H9 (cell line): Measurements from ENCODE around the gene ZNF780A. TPM values are rescaled to one million over a fixed set of nuclear protein-coding genes. Genes with fewer than 3 reads are reported as not detected.

ENCODE experiments used
- DNase-seq: peaks from one replicate; pipeline ENCODE4 v3.0.0-alpha.2; 2017
- H2AFZ ChIP-seq: one replicate; pipeline ENCODE4 v1.6.1; 2013; ENCODE audit warnings: mild to moderate bottlenecking, low read length, control low read depth, moderate library complexity
- H2AK5ac ChIP-seq: 2 replicates; pipeline ENCODE4 v1.6.1; 2013; ENCODE audit warnings: low read length, control low read depth, mixed read lengths; ENCODE audit not compliant: insufficient read length
- H2BK120ac ChIP-seq: one replicate; pipeline ENCODE4 v1.6.1; 2013; ENCODE audit warnings: low read depth, mild to moderate bottlenecking, low read length, control low read depth, inconsistent platforms; ENCODE audit not compliant: poor library complexity, severe bottlenecking
- H2BK12ac ChIP-seq: 2 replicates; pipeline ENCODE4 v1.6.1; 2013; ENCODE audit warnings: low read length, control low read depth, mixed read lengths, low read depth; ENCODE audit not compliant: insufficient read length
- H2BK15ac ChIP-seq: 2 replicates; pipeline ENCODE4 v1.6.1; 2013; ENCODE audit warnings: low read depth, low read length, control low read depth
- H2BK20ac ChIP-seq: one replicate; pipeline ENCODE4 v1.6.1; 2013; ENCODE audit warnings: low read depth, mild to moderate bottlenecking, low read length, control low read depth, inconsistent platforms; ENCODE audit not compliant: poor library complexity, severe bottlenecking
- H2BK5ac ChIP-seq: 2 replicates; pipeline ENCODE4 v1.6.1; 2013; ENCODE audit warnings: low read length, control low read depth, mixed read lengths; ENCODE audit not compliant: insufficient read length
- H3K14ac ChIP-seq: 2 replicates; pipeline ENCODE4 v1.6.1; 2013; ENCODE audit warnings: low read length, control low read depth; ENCODE audit not compliant: insufficient read depth
- H3K18ac ChIP-seq: 2 replicates; pipeline ENCODE4 v1.6.1; 2013; ENCODE audit warnings: low read depth, mild to moderate bottlenecking, mixed read lengths, low read length, control low read depth; ENCODE audit not compliant: insufficient read length
- H3K23ac ChIP-seq: 2 replicates; pipeline ENCODE4 v1.6.1; 2013; ENCODE audit warnings: low read length, control low read depth, mixed read lengths, low read depth; ENCODE audit not compliant: insufficient read length
- H3K23me2 ChIP-seq: 2 replicates; pipeline ENCODE4 v1.6.1; 2013; ENCODE audit warnings: low read depth, mild to moderate bottlenecking, mixed read lengths, low read length, control low read depth; ENCODE audit not compliant: insufficient read length, poor library complexity, severe bottlenecking
- H3K27ac ChIP-seq: 2 replicates; pipeline ENCODE4 v1.5.1; 2013; ENCODE audit warnings: low read length, control low read depth, mixed read lengths, low read depth; ENCODE audit not compliant: insufficient read length
- H3K27me3 ChIP-seq: 2 replicates; pipeline ENCODE4 v1.6.1; 2013; ENCODE audit warnings: low read length, control low read depth, inconsistent platforms; ENCODE audit not compliant: insufficient read depth
- H3K4ac ChIP-seq: 2 replicates; pipeline ENCODE4 v1.6.1; 2013; ENCODE audit warnings: low read depth, mild to moderate bottlenecking, control low read depth, inconsistent platforms, low read length, moderate library complexity
- H3K4me1 ChIP-seq: 2 replicates; pipeline ENCODE4 v1.6.1; 2013; ENCODE audit warnings: low read length, control low read depth, inconsistent platforms; ENCODE audit not compliant: insufficient read depth
- H3K4me2 ChIP-seq: 2 replicates; pipeline ENCODE4 v1.6.1; 2013; ENCODE audit warnings: low read length, control low read depth, mixed read lengths; ENCODE audit not compliant: insufficient read length, insufficient read depth
- H3K56ac ChIP-seq: 2 replicates; pipeline ENCODE4 v1.6.1; 2013; ENCODE audit warnings: low read depth, mild to moderate bottlenecking, mixed read lengths, low read length, control low read depth; ENCODE audit not compliant: insufficient read length
- H3K79me1 ChIP-seq: 2 replicates; pipeline ENCODE4 v1.6.1; 2013; ENCODE audit warnings: low read depth, mild to moderate bottlenecking, moderate library complexity, low read length, control low read depth, inconsistent platforms; ENCODE audit not compliant: insufficient read depth, poor library complexity, severe bottlenecking
- H3K79me2 ChIP-seq: 2 replicates; pipeline ENCODE4 v1.6.1; 2013; ENCODE audit warnings: low read length, control low read depth, inconsistent platforms; ENCODE audit not compliant: insufficient read depth
- H3K9ac ChIP-seq: 2 replicates; pipeline ENCODE4 v1.6.1; 2013; ENCODE audit warnings: low read length, control low read depth, mixed read lengths; ENCODE audit not compliant: insufficient read length; ENCODE audit errors: extremely low read depth
- H3K9me3 ChIP-seq: one replicate; pipeline ENCODE4 v1.6.1; 2013; ENCODE audit warnings: low read depth, low read length, inconsistent platforms; ENCODE audit not compliant: control insufficient read depth
- H3T11ph ChIP-seq: one replicate; pipeline ENCODE4 v1.6.1; 2013; ENCODE audit warnings: mild to moderate bottlenecking, low read length, control low read depth, inconsistent platforms
- H4K20me1 ChIP-seq: one replicate; pipeline ENCODE4 v1.6.1; 2013; ENCODE audit not compliant: control insufficient read depth, insufficient read length, insufficient read depth
- H4K5ac ChIP-seq: 2 replicates; pipeline ENCODE4 v1.6.1; 2013; ENCODE audit warnings: low read depth, mild to moderate bottlenecking, mixed read lengths, low read length, control low read depth; ENCODE audit not compliant: insufficient read length
- H4K8ac ChIP-seq: replicated peaks from 2 replicates; pipeline ENCODE4 v1.6.1; 2013; ENCODE audit warnings: low read length, control low read depth, mixed read lengths, low read depth; ENCODE audit not compliant: insufficient read length
- H4K91ac ChIP-seq: 2 replicates; pipeline ENCODE4 v1.6.1; 2013; ENCODE audit warnings: low read depth, mild to moderate bottlenecking, moderate library complexity, mixed read lengths, low read length, control low read depth; ENCODE audit not compliant: insufficient read length
- H3K27ac Mint-ChIP-seq, 3 experiments: 2 replicates in 2 of 3; 3 replicates in 1 of 3; pipeline ENCODE4 v1.8.0; 2020 to 2021; ENCODE audit warnings: mixed read lengths in 3 of 3, mild to moderate bottlenecking in 1 of 3, moderate library complexity in 1 of 3
- H3K27me3 Mint-ChIP-seq: 2 replicates; pipeline ENCODE4 v1.8.0; 2021; ENCODE audit warnings: low read depth, mild to moderate bottlenecking, moderate library complexity, mixed read lengths
- H3K36me3 Mint-ChIP-seq, 3 experiments: 2 replicates in 2 of 3; 3 replicates in 1 of 3; pipeline ENCODE4 v1.8.0; 2020 to 2021; ENCODE audit warnings: low read depth in 3 of 3, mixed read lengths in 3 of 3; ENCODE audit not compliant: insufficient read depth in 1 of 3
- H3K4me1 Mint-ChIP-seq, 2 experiments: 2 replicates each; pipeline ENCODE4 v1.8.0; 2020; ENCODE audit warnings: mixed read lengths in 2 of 2
- H3K4me3 Mint-ChIP-seq, 2 experiments: 2 replicates in 1 of 2; 3 replicates in 1 of 2; pipeline ENCODE4 v1.8.0; 2020 to 2021; ENCODE audit warnings: mild to moderate bottlenecking in 2 of 2, mixed read lengths in 2 of 2, moderate library complexity in 1 of 2
- H3K9me3 Mint-ChIP-seq, 2 experiments: 2 replicates in 1 of 2; 3 replicates in 1 of 2; pipeline ENCODE4 v1.8.0; 2020; ENCODE audit warnings: mild to moderate bottlenecking in 2 of 2, mixed read lengths in 2 of 2, moderate library complexity in 1 of 2
- CTCF ChIP-seq: fragments of 200-600 bp; sonication (generic); conservative IDR thresholded peaks from 3 replicates; pipeline ENCODE4 v1.8.0; 2021; ENCODE audit warnings: antibody characterized with exemption, mild to moderate bottlenecking
- WGBS: extraction: QIAGEN DNeasy Blood & Tissue Kit; methylation state at CpG from one replicate; pipeline ENCODE4 v1.1.7; 2013; ENCODE audit warnings: missing lambda C conversion rate, low lambda C conversion rate, mixed read lengths; ENCODE audit not compliant: insufficient read length; ENCODE audit errors: extremely low coverage; 5-methylcytosine and 5-hydroxymethylcytosine counted together
- total RNA-seq: library from RNA; stranded (reverse); gene quantifications from 2 replicates; pipeline ENCODE4 v1.2.1, GENCODE V29; 2021

The ZNF780A gene
- total RNA-seq, 1 experiment from 2014 or later: 16.7 TPM

GRCh38 chr19:40136818-40137217 lies 46.1 kb upstream of the ZNF780A start:
- Histone ChIP-seq H2BK12ac (no peak overlapping the region), H4K91ac (no peak overlapping the region), H2BK15ac (no peak overlapping the region), H3K23ac (no peak overlapping the region), H2BK20ac (no peak overlapping the region), H3K23me2 (no peaks in the 10 kb centered on the region), H3K9me3 (no peaks in the 10 kb centered on the region), H3K4me1 (no peaks in the 10 kb centered on the region), H4K5ac (no peak overlapping the region), H2BK120ac (no peak overlapping the region), H3K9ac (no peak overlapping the region), H2BK5ac (no peak overlapping the region), H4K20me1 (no peaks in the 10 kb centered on the region), H3K27ac (no peak overlapping the region), H3K4me2 (no peak overlapping the region), H3K14ac (no peak overlapping the region), H3K79me1 (no peaks in the 10 kb centered on the region), H2AFZ (no peak overlapping the region), H3K18ac (no peak overlapping the region), H3K56ac (no peak overlapping the region), H3K4ac (no peak overlapping the region), H4K8ac (no peak overlapping the region), H3K27me3 (no peaks in the 10 kb centered on the region), H3K79me2 (no peaks in the 10 kb centered on the region), H2AK5ac (no peak overlapping the region), H3T11ph (no peak overlapping the region)
- no peak for DNase-seq
- WGBS: no CpG with 5 or more reads among the region's 5 CpGs
- no peak; the same call in 2 of the 3 replicates for TF ChIP-seq CTCF
- no peak overlapping the region for H3K27ac Mint-ChIP-seq
- H3K36me3 Mint-ChIP-seq: no peaks in the 10 kb centered on the region
- peaks cover 14% of the 10 kb centered on the region for H3K27me3 Mint-ChIP-seq
- H3K4me3 Mint-ChIP-seq: no peak overlapping the region
- H3K4me1 Mint-ChIP-seq: no peaks in the 10 kb centered on the region
- peaks cover 18 to 19% of the 10 kb centered on the region in 2 experiments for H3K9me3 Mint-ChIP-seq
